Endothelial cell of umbilical vein (primary cell): Measurements from ENCODE around the gene SNCA. TPM values are rescaled to one million over a fixed set of nuclear protein-coding genes. Genes with fewer than 3 reads are reported as not detected.

Experiments used
- BruUV-seq: library from RNA; stranded (reverse); fragments of 400-500 nt; replicated peaks from 2 replicates; lab custom pipeline; 2021; lab: Mats Ljungman, UMichigan
- CTCF ChIA-PET: fragments of 300-600, 350-600 bp; sonication (Branson Sonifier 250); formaldehyde crosslinking; loops from one replicate; lab custom pipeline; 2021; ENCODE audit warnings: antibody characterized with exemption, inconsistent platforms; lab: Charles Lee
- POLR2A ChIA-PET: fragments of 300-600, 350-600 bp; sonication (Branson Sonifier 250); formaldehyde crosslinking; loops from one replicate; lab custom pipeline; 2021; ENCODE audit warnings: antibody characterized with exemption, inconsistent platforms; lab: Charles Lee
- DNase-seq: peaks from one replicate; pipeline ENCODE4 v3.0.0-alpha.2; 2011; ENCODE audit warnings: low read depth, low spot score
- FAIRE-seq: peaks from 2 replicates; lab custom pipeline; 2011; peaks lifted over from hg19 to GRCh38; lab: Jason Lieb, UNC
- H2AFZ ChIP-seq: 2 replicates; pipeline ENCODE4 v1.6.0; 2012; ENCODE audit warnings: low read depth, low read length, control low read depth, inconsistent platforms
- H3K27ac ChIP-seq: 2 replicates; pipeline ENCODE4 v1.5.1; 2011; ENCODE audit warnings: low read depth, mild to moderate bottlenecking, control low read depth, low read length, moderate library complexity; ENCODE audit not compliant: insufficient read depth
- H3K27me3 ChIP-seq, 2 experiments: 2 replicates each; pipeline versions ENCODE4 v1.6.0 to v1.6.1; 2011; ENCODE audit warnings: low read length in 2 of 2, mixed read lengths in 1 of 2; ENCODE audit not compliant: control insufficient read depth in 2 of 2, insufficient read depth in 2 of 2
- H3K36me3 ChIP-seq, 2 experiments: 2 replicates in 1 of 2; 3 replicates in 1 of 2; pipeline ENCODE4 v1.5.1; 2011; ENCODE audit warnings: low read length in 2 of 2, mild to moderate bottlenecking in 1 of 2, moderate library complexity in 1 of 2; ENCODE audit not compliant: control insufficient read depth in 2 of 2, insufficient read depth in 2 of 2; ENCODE audit errors: extremely low read depth in 1 of 2
- H3K4me1 ChIP-seq: 3 replicates; pipeline ENCODE4 v1.5.1; 2011; ENCODE audit warnings: mild to moderate bottlenecking, low read length; ENCODE audit not compliant: control insufficient read depth, insufficient read depth; ENCODE audit errors: extremely low read depth
- H3K4me2 ChIP-seq: 2 replicates; pipeline ENCODE4 v1.6.1; 2011; ENCODE audit warnings: low read length, control low read depth, mixed read lengths; ENCODE audit not compliant: insufficient read depth
- H3K4me3 ChIP-seq, 3 experiments: fragments of 200-600 bp in 1 of 3; sonication (generic), shearing (Covaris generic) in 1 of 3; replicated peaks in 1 of 3; 2 replicates each; pipeline ENCODE4 v1.5.1; 2011 to 2016; ENCODE audit warnings: control low read depth in 3 of 3, low read length in 3 of 3, mild to moderate bottlenecking in 2 of 3, inconsistent platforms in 1 of 3, low read depth in 1 of 3, moderate library complexity in 1 of 3; ENCODE audit not compliant: insufficient read depth in 1 of 3
- H3K79me2 ChIP-seq: 2 replicates; pipeline ENCODE4 v1.6.0; 2012; ENCODE audit warnings: low read length, inconsistent platforms; ENCODE audit not compliant: control insufficient read depth, insufficient read depth
- H3K9ac ChIP-seq: replicated peaks from 2 replicates; pipeline ENCODE3; 2011; ENCODE audit warnings: low read length, control low read depth; ENCODE audit not compliant: insufficient read depth; ENCODE audit errors: extremely low read depth
- H3K9me1 ChIP-seq: replicated peaks from 3 replicates; pipeline ENCODE4 v1.6.0; 2011; ENCODE audit warnings: mild to moderate bottlenecking, low read length; ENCODE audit not compliant: control insufficient read depth, insufficient read depth; ENCODE audit errors: extremely low read depth
- H3K9me3 ChIP-seq: replicated peaks from 2 replicates; pipeline ENCODE4 v1.5.1; 2012; ENCODE audit warnings: low read length, inconsistent platforms; ENCODE audit not compliant: control insufficient read depth, insufficient read depth
- H4K20me1 ChIP-seq: replicated peaks from 2 replicates; pipeline ENCODE3; 2011; ENCODE audit warnings: mild to moderate bottlenecking, low read length; ENCODE audit not compliant: control insufficient read depth, insufficient read depth; ENCODE audit errors: extremely low read depth
- CTCF ChIP-seq, 2 donors: IDR thresholded peaks; 1 replicate in 1 of 2; 2 replicates in 1 of 2; pipeline ENCODE4 v1.5.1; 2011; ENCODE audit warnings: low read length in 2 of 2, mild to moderate bottlenecking in 2 of 2, moderate library complexity in 2 of 2, control low read depth in 1 of 2, inconsistent platforms in 1 of 2, low read depth in 1 of 2; ENCODE audit not compliant: insufficient read depth in 1 of 2; ENCODE audit errors: extremely low read depth in 1 of 2
- EZH2 ChIP-seq: IDR thresholded peaks from 2 replicates; pipeline ENCODE4 v1.6.1; 2012; ENCODE audit warnings: borderline replicate concordance, low read depth, mild to moderate bottlenecking, moderate library complexity, low read length, inconsistent platforms; ENCODE audit not compliant: severe bottlenecking
- FOS ChIP-seq: IDR thresholded peaks from 2 replicates; pipeline ENCODE4 v1.6.1; 2011; ENCODE audit warnings: mild to moderate bottlenecking, low read length, moderate library complexity, borderline replicate concordance; ENCODE audit not compliant: insufficient read depth
- GATA2 ChIP-seq: IDR thresholded peaks from 2 replicates; pipeline ENCODE4 v1.7.0; 2011; ENCODE audit warnings: low read depth, mild to moderate bottlenecking, moderate library complexity, mixed read lengths, low read length; ENCODE audit not compliant: insufficient read length, insufficient read depth
- JUN ChIP-seq: IDR thresholded peaks from 2 replicates; pipeline ENCODE4 v1.6.1; 2011; ENCODE audit warnings: borderline replicate concordance, low read depth; ENCODE audit not compliant: insufficient read length, insufficient read depth
- MAX ChIP-seq: IDR thresholded peaks from 2 replicates; pipeline ENCODE4 v1.6.1; 2011; ENCODE audit not compliant: insufficient read depth, insufficient read length
- MYC ChIP-seq: IDR thresholded peaks from one replicate; pipeline ENCODE4 v1.6.1; 2011; ENCODE audit warnings: mild to moderate bottlenecking, low read depth, low read length
- POLR2A ChIP-seq: IDR thresholded peaks from 2 replicates; pipeline ENCODE4 v1.6.1; 2012; ENCODE audit warnings: low read depth, mild to moderate bottlenecking, control low read depth, low read length
- POLR2AphosphoS5 ChIP-seq: IDR thresholded peaks from 2 replicates; pipeline ENCODE4 v1.6.1; 2012; ENCODE audit warnings: low read depth, mild to moderate bottlenecking, control low read depth, low read length, moderate library complexity; ENCODE audit not compliant: insufficient read depth
- dilution Hi-C: fragments of 300-500 bp; cut with MboI; formaldehyde crosslinking; loops from one replicate; pipeline ENCODE4 v1.15.0; 2019; ENCODE audit warnings: low sequenced_read_pairs; ENCODE audit not compliant: extremely low pct_ligation_motif_present
- intact Hi-C: fragments of 100-400 bp; cut with micrococcal nuclease; formaldehyde crosslinking; loops from one replicate; pipeline ENCODE4 v1.10.0; 2022
- polyA plus RNA-seq, 4 experiments: library from polyadenylated mRNA; depleted of rRNA in 3 of 4; stranded (reverse) in 3 of 4; unstranded in 1 of 4; fragments of >200 nt; gene quantifications; 2 replicates each; pipeline versions ENCODE4 v1.2.1 to v1.2.3, GENCODE V29; 2011 to 2012; ENCODE audit warnings: missing spikeins in 1 of 4
- total RNA-seq: library from RNA; stranded (reverse); gene quantifications from 2 replicates; pipeline ENCODE4 v1.2.3, GENCODE V29; 2021

Gene SNCA
- total and polyA plus RNA-seq, 2 donors (not counting 3 experiments of a cell fraction or from before 2014, with no cell fraction given), result 76.8 to 116 TPM

GRCh38 chr4:89860971-89861370 is 24.0 kb upstream of the SNCA start:
- Histone ChIP-seq H3K79me2 (no peaks in the 10 kb centered on the region), H3K4me3 (no peak overlapping the region), H3K27me3 (no peaks in the 10 kb centered on the region), H4K20me1 (no peaks in the 10 kb centered on the region), H3K9ac (no peak overlapping the region), H3K4me1 (no peaks in the 10 kb centered on the region), H3K4me2 (no peak overlapping the region), H2AFZ (no peak overlapping the region), H3K36me3 (no peaks in the 10 kb centered on the region), H3K9me3 (no peaks in the 10 kb centered on the region), H3K9me1 (no peaks in the 10 kb centered on the region), H3K27ac (no peak overlapping the region)
- POLR2A ChIA-PET, result no interaction called here
- dilution Hi-C loops (no loop called here), intact Hi-C loops (no loop called here)
- DNase-seq, result no peak
- no peak for FAIRE-seq
- no peak for TF ChIP-seq MAX
- no peak for TF ChIP-seq POLR2A
- TF ChIP-seq EZH2, result no peak
- TF ChIP-seq JUN, result no peak
- no peak for TF ChIP-seq GATA2
- no peak for TF ChIP-seq MYC
- TF ChIP-seq CTCF (IDR thresholded peaks at IDR 0.05; ENCODE audit: extremely low read depth in 1 of 2, insufficient read depth in 1 of 2, low read depth in 1 of 2, low read length in 2 of 2), result no peak
- TF ChIP-seq FOS, result no peak
- TF ChIP-seq POLR2AphosphoS5, result no peak
- no TSS peak for BruUV-seq
- CTCF ChIA-PET, result interaction anchor here (1.0 to 1.4 kb wide), 3 partner anchors 8 to 204 kb away, joined by 3 to 8 read pairs (median 3); no protein-coding TSS in a partner anchor
